IgD-negative memory B cell (primary cell): ENCODE measurements around the gene XIRP2. TPM values are rescaled to one million over a fixed set of nuclear protein-coding genes. Genes with fewer than 3 reads are reported as not detected.

Experiments used
- H3K27ac Mint-ChIP-seq, 3 donors: one replicate each; pipeline ENCODE4 v1.8.0; 2020 to 2022; ENCODE audit warnings: mild to moderate bottlenecking in 3 of 3, mixed read lengths in 3 of 3, moderate library complexity in 1 of 3
- H3K27me3 Mint-ChIP-seq: one replicate; pipeline ENCODE4 v1.8.0; 2021; ENCODE audit warnings: mixed read lengths
- H3K36me3 Mint-ChIP-seq: one replicate; pipeline ENCODE4 v1.8.0; 2020; ENCODE audit warnings: mild to moderate bottlenecking, mixed read lengths
- H3K4me1 Mint-ChIP-seq, 3 donors: one replicate each; pipeline ENCODE4 v1.8.0; 2020 to 2022; ENCODE audit warnings: mixed read lengths in 3 of 3, mild to moderate bottlenecking in 1 of 3
- H3K4me3 Mint-ChIP-seq, 4 donors: one replicate each; pipeline ENCODE4 v1.8.0; 2020 to 2022; ENCODE audit warnings: mild to moderate bottlenecking in 4 of 4, mixed read lengths in 4 of 4, moderate library complexity in 3 of 4
- H3K9me3 Mint-ChIP-seq, 3 donors: one replicate each; pipeline ENCODE4 v1.8.0; 2020 to 2021; ENCODE audit warnings: mixed read lengths in 3 of 3, mild to moderate bottlenecking in 1 of 3
- polyA plus RNA-seq: library from polyadenylated mRNA; unstranded; fragments of 300-500 nt; fragmentation: Illumina TruSeq; gene quantifications from one replicate; pipeline ENCODE4 v1.2.3, GENCODE V29; 2021

The XIRP2 gene
- polyA plus RNA-seq, 1 donor from 2014 or later: not detected

GRCh38 chr2:167279810-167280209 is 391.5 kb downstream of the XIRP2 start:
- no peak overlapping the region for H3K27ac Mint-ChIP-seq
- no peaks in the 10 kb centered on the region for H3K36me3 Mint-ChIP-seq

GRCh38 chr2:167287212-167287611 is 398.9 kb downstream of the XIRP2 start:
- peaks cover under 1% of the 10 kb centered on the region for H3K36me3 Mint-ChIP-seq
- no peak overlapping the region for H3K27ac Mint-ChIP-seq
- H3K27me3 Mint-ChIP-seq: peaks cover 9% of the 10 kb centered on the region
- H3K4me3 Mint-ChIP-seq: no peak overlapping the region
- no peaks in the 10 kb centered on the region for H3K9me3 Mint-ChIP-seq
- peaks cover 0 to 5% (median 0%) of the 10 kb centered on the region in 3 donors for H3K4me1 Mint-ChIP-seq

More at GRCh38 chr2:167279810-167280209, 391.5 kb downstream of the XIRP2 start:
- no peaks in the 10 kb centered on the region for H3K27me3 Mint-ChIP-seq
- H3K4me1 Mint-ChIP-seq: no peaks in the 10 kb centered on the region
- H3K4me3 Mint-ChIP-seq: no peak overlapping the region
- H3K9me3 Mint-ChIP-seq: peaks cover 2 to 13% (median 3%) of the 10 kb centered on the region in 3 donors

GRCh38 chr2:167289651-167290410 is 401.6 kb downstream of the XIRP2 start:
- H3K4me3 Mint-ChIP-seq: no peak overlapping the region
- peaks cover 23% of the 10 kb centered on the region for H3K27me3 Mint-ChIP-seq
- peaks cover 7 to 12% (median 10%) of the 10 kb centered on the region in 3 donors for H3K4me1 Mint-ChIP-seq
- H3K36me3 Mint-ChIP-seq: peaks cover 3% of the 10 kb centered on the region
- H3K9me3 Mint-ChIP-seq: no peaks in the 10 kb centered on the region
- H3K27ac Mint-ChIP-seq: no peak overlapping the region

- Mint-ChIP-seq H3K9me3 (peaks cover 0 to 1% (median 0%) of the 10 kb centered on the region in 3 donors), H3K27ac (peak within 1 kb of the TSS in 1 of 3 donors; percentile 83), H3K4me3 (peak within 1 kb of the TSS; percentile 48 to 89 (median 76)), H3K4me1 (peaks cover 7 to 12% (median 10%) of the 10 kb centered on the region in 3 donors), H3K36me3 (peaks cover 3% of the 10 kb centered on the region), H3K27me3 (peaks cover 26% of the 10 kb centered on the region)
These were observed 404.3 kb downstream of the XIRP2 start, which contains the start of gene B3GALT1 for GRCh38 chr2:167292430-167293171. Gene B3GALT1, plus strand, starts transcription at chr2:167293001.

GRCh38 chr2:167293172-167293781 is 405.0 kb downstream of the XIRP2 start:
- H3K4me3 Mint-ChIP-seq: peak overlapping the region; percentile 48 to 89 (median 68)
- peaks cover 7 to 12% (median 10%) of the 10 kb centered on the region in 3 donors for H3K4me1 Mint-ChIP-seq

GRCh38 chr2:167293943-167294775 is 405.9 kb downstream of the XIRP2 start:
- peak overlapping the region; percentile 30 to 69 (median 56) for H3K4me3 Mint-ChIP-seq
- H3K4me1 Mint-ChIP-seq: peaks cover 7 to 12% (median 10%) of the 10 kb centered on the region in 3 donors
- H3K27me3 Mint-ChIP-seq: peaks cover 26% of the 10 kb centered on the region
- peaks cover 3% of the 10 kb centered on the region for H3K36me3 Mint-ChIP-seq
- H3K27ac Mint-ChIP-seq: no peak overlapping the region
- peaks cover 0 to 1% (median 0%) of the 10 kb centered on the region in 3 donors for H3K9me3 Mint-ChIP-seq

More at GRCh38 chr2:167293172-167293781, 405.0 kb downstream of the XIRP2 start:
- Mint-ChIP-seq H3K9me3 (peaks cover 0 to 1% (median 0%) of the 10 kb centered on the region in 3 donors), H3K36me3 (peaks cover 3% of the 10 kb centered on the region), H3K27me3 (peaks cover 26% of the 10 kb centered on the region), H3K27ac (peak overlapping the region in 1 of 3 donors; percentile 83)

- H3K27ac Mint-ChIP-seq: no peak overlapping the region
- H3K27me3 Mint-ChIP-seq: peaks cover 26% of the 10 kb centered on the region
- H3K36me3 Mint-ChIP-seq: peaks cover 3% of the 10 kb centered on the region
- H3K4me3 Mint-ChIP-seq: peak overlapping the region; percentile 30 to 69 (median 56)
- H3K9me3 Mint-ChIP-seq: peaks cover 0 to 1% (median 0%) of the 10 kb centered on the region in 3 donors
- H3K4me1 Mint-ChIP-seq: peaks cover 7 to 12% (median 10%) of the 10 kb centered on the region in 3 donors
These were observed 406.5 kb downstream of the XIRP2 start for GRCh38 chr2:167294776-167295140.

GRCh38 chr2:167297292-167297691 is 409.0 kb downstream of the XIRP2 start:
- peaks cover 0 to 1% (median 0%) of the 10 kb centered on the region in 3 donors for H3K9me3 Mint-ChIP-seq
- peaks cover 2% of the 10 kb centered on the region for H3K36me3 Mint-ChIP-seq
- no peak overlapping the region for H3K4me3 Mint-ChIP-seq
- peaks cover 7 to 10% (median 7%) of the 10 kb centered on the region in 3 donors for H3K4me1 Mint-ChIP-seq
- no peak overlapping the region for H3K27ac Mint-ChIP-seq
- H3K27me3 Mint-ChIP-seq: peaks cover 16% of the 10 kb centered on the region

GRCh38 chr2:167298017-167298416 is 409.7 kb downstream of the XIRP2 start:
- Mint-ChIP-seq H3K27me3 (peaks cover 15% of the 10 kb centered on the region), H3K27ac (no peak overlapping the region), H3K4me3 (no peak overlapping the region), H3K9me3 (peaks cover 0 to 1% (median 0%) of the 10 kb centered on the region in 3 donors), H3K36me3 (peaks cover 2% of the 10 kb centered on the region), H3K4me1 (peaks cover 7 to 10% (median 7%) of the 10 kb centered on the region in 3 donors)
